Fibroblast of villous mesenchyme (primary cell): Measurements from ENCODE around the gene NUDT1. TPM values are rescaled to one million over a fixed set of nuclear protein-coding genes. Genes with fewer than 3 reads are reported as not detected.

ENCODE experiments used
- DNase-seq: peaks from one replicate; pipeline ENCODE4 v3.0.0-alpha.2; 2010; ENCODE audit warnings: low read depth
- H3K4me3 ChIP-seq: 2 replicates; pipeline ENCODE4 v1.5.1; 2011; ENCODE audit warnings: low read depth, mild to moderate bottlenecking, low read length
- total RNA-seq: library from RNA; depleted of rRNA; stranded (reverse); fragments of >200 nt; gene quantifications from 2 replicates; pipeline ENCODE4 v1.2.3, GENCODE V29; 2012
- TF ChIP-seq, protein P1 (sequence below): IDR thresholded peaks from 2 replicates; pipeline ENCODE4 v1.5.1; 2012; ENCODE audit warnings: low read depth, mild to moderate bottlenecking, low read length; ENCODE audit not compliant: insufficient read depth

NUDT1 gene
- total RNA-seq, 1 donor: 13.4 TPM

DNA sequence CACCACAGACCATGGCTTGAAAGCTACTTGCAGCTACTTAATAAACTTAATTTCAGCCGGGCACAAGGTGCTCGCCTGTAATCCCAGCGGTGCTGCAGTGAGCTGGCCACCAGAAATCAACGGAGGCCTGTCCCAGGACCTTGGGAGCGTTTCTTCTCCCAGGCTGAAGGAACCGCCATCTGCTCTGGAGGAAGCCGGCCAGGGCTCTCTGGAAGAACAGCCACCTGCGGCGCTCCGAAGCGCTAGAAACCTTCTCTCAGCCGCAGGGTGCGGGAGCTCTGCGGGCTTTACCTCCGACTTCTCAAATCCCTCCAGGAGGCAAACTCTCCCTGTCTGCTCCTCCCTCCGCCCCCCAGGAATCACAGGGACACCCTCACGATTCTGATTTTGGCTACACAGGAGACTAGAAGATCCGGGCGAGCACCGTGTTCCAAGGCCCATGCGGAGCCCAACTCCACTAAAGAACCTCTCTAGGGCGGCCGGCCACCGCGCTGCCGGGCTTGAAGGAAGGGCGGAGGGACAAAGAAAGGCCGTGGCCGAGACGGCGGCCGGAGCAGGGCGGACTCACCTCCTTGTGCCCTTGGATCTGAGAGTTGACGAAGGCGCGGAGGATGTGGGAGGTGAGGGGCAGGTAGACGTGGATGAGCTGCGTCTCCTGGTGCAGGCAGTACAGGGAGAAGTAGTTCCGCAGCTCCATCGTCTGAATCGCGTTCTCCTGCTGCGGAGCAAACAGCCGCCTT is 14.4 kb downstream of the NUDT1 start:
- DNase-seq: no peak
- TF ChIP-seq, protein P1, sequence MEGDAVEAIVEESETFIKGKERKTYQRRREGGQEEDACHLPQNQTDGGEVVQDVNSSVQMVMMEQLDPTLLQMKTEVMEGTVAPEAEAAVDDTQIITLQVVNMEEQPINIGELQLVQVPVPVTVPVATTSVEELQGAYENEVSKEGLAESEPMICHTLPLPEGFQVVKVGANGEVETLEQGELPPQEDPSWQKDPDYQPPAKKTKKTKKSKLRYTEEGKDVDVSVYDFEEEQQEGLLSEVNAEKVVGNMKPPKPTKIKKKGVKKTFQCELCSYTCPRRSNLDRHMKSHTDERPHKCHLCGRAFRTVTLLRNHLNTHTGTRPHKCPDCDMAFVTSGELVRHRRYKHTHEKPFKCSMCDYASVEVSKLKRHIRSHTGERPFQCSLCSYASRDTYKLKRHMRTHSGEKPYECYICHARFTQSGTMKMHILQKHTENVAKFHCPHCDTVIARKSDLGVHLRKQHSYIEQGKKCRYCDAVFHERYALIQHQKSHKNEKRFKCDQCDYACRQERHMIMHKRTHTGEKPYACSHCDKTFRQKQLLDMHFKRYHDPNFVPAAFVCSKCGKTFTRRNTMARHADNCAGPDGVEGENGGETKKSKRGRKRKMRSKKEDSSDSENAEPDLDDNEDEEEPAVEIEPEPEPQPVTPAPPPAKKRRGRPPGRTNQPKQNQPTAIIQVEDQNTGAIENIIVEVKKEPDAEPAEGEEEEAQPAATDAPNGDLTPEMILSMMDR: no peak
- H3K4me3 ChIP-seq: no peak overlapping the region

DNA sequence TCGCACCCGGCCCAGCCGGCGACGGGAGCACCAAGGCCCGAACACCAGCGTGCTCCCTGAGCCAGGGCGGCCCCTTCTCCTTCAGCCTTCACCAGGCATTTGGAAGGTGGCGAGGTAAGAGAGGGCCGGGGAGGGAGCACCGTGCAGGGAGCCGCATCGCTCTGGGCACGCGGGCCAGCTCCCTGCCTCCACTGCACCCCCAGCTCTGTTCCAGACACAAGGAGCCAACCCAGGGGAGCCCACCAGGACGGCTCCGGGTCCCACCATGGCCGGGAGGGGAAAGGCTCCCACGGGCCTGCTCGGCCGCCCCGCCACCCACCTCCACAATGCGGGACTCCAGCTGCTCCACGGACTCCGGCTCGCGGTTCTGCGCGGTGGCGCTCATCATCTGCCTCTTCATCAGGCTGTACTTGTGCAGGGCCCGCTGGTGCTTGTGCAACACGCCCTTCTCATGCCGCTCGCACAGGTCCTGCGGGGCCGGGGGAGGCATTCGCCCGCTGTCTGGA is 15.1 kb downstream of the NUDT1 start:
- TF ChIP-seq, protein P1: no peak
- no peak for DNase-seq
- no peak overlapping the region for H3K4me3 ChIP-seq

DNA sequence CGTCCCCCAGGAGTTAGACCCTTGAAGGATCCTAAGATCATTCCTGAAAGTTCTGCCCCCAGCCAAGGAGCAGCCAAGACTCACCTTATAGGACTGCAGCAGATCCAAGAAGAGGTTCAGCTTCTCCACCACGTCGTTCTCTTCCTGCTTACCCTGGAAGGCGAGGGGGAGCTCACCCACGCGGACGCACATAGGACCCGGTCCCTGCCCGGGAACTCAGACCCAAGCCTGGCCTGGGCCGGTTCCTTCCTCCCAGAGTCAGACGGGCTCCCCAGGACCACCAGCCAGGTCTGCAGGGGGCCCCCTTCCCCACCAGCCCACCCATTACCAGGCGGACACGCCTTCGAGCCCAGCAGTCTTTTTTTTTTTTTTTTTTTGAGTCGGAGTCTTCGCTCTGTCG is 15.6 kb downstream of the NUDT1 start:
- TF ChIP-seq, protein P1: no peak
- DNase-seq: no peak
- H3K4me3 ChIP-seq: no peak overlapping the region

DNA sequence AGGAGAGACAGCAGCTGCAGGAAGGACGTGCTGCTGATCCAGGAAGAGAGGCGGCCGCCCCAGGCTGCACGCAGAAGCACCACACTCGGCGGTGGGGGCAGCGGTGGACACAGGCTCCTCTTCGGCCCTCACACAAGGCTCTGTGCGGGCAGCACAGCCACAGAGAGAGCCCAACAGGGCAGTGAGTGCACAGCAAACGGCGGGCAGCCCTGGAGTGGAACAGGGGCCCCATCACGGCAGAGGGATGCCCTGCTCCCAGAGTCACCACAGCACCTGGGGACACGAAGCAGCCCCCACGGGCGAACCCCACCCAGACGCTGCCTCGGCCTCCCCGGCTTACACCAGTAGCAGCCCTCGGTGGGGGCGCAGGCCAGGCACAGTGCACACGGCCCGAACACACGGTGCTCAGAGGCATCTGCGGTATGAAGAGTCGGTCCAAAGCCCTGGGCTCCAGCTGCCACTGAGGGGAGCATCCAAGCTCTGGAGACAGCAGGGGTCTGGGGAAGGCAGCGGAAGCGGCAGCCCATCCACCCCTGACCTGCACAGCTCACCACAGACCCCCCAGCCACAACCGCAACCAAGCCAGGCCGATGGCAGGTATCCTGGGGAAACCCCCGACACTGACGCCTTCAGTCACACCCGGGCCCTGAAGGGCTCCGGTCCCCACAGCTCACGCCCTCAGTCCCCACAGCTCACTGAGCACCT is 16.8 kb downstream of the NUDT1 start:
- no peak for DNase-seq
- H3K4me3 ChIP-seq: no peak overlapping the region
- TF ChIP-seq, protein P1: no peak

DNA sequence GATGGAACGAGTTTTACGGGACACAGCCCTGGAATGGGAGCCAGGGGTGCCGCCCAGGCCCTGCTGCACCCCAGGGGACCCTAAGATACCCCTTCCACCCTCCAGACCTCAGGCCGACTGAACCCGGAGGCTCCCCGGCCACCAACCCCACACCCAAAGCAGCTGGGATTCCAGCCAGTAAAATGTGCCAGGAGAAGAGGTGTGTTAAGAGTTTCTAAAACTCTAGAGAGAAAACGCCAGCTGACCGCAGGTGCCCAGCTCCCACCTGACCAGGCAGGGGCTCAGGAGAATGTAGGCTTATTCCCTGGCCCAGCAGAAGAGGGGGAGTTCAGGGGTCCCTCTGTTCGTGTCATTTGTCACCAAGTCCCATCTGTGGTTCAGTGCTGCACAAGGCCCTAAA is 17.5 kb downstream of the NUDT1 start:
- DNase-seq: no peak
- no peak overlapping the region for H3K4me3 ChIP-seq
- TF ChIP-seq, protein P1: no peak

DNA sequence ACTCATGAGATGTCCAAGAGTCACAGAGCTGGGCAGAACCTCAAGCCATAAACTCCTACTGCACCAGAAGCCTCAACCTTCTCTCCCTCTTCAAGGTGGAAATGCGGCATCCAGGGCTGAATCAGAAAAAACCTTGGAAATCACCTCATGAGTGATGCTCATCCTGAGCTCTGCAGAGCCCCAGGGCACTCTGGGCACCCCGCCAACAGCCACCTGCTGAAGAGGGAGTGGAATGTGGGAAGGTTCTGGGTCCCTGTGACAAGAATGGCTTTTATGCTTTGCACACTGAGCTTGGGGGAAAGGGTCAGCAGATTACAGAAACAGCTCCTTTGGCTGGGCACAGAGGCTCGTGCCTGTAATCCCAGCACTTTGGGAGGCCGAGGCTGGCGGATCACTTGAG is 18.8 kb downstream of the NUDT1 start:
- TF ChIP-seq, protein P1: no peak
- H3K4me3 ChIP-seq: no peak overlapping the region
- DNase-seq: peak; percentile 24
